WI38 (cell line): ENCODE results near the gene SLC4A9.
A peak's percentile ranks its signal among the peaks of the same experiment; 100 is the strongest.
"Not testable (repeated sequence)": the region's sequence is repeated elsewhere in the genome, so short reads cannot be mapped to it uniquely, and the experiment has no call there.

Experiments
- H3K4me3 ChIP-seq: 2 replicates; pipeline ENCODE4 v1.5.1; 2011; ENCODE audit warnings: low read depth, mild to moderate bottlenecking, control low read depth, low read length
- CTCF ChIP-seq: IDR thresholded peaks from 2 replicates; pipeline ENCODE4 v1.5.1; 2012; ENCODE audit warnings: low read depth, mild to moderate bottlenecking, control low read depth, low read length

The SLC4A9 gene

GRCh38 chr5:140339636-140340035, 20.4 kb upstream of the SLC4A9 start:
- TF ChIP-seq CTCF, result no peak
- H3K4me3 ChIP-seq, result no peak overlapping the region

- TF ChIP-seq CTCF, result no peak
- no peak overlapping the region for H3K4me3 ChIP-seq
These were observed 19.3 kb upstream of the SLC4A9 start for GRCh38 chr5:140340605-140341121.

- no peak for TF ChIP-seq CTCF
- H3K4me3 ChIP-seq, result no peak overlapping the region
These were observed 18.4 kb upstream of the SLC4A9 start for GRCh38 chr5:140341591-140341990.

- no peak for TF ChIP-seq CTCF
- H3K4me3 ChIP-seq, result no peak overlapping the region
These were observed 17.7 kb upstream of the SLC4A9 start for GRCh38 chr5:140342287-140342686.

GRCh38 chr5:140342896-140343295, 17.1 kb upstream of the SLC4A9 start:
- TF ChIP-seq CTCF, result no peak
- no peak overlapping the region for H3K4me3 ChIP-seq

- not testable (repeated sequence) for H3K4me3 ChIP-seq
These were observed 16.1 kb upstream of the SLC4A9 start for GRCh38 chr5:140343849-140344248.

GRCh38 chr5:140344683-140345423, 15.1 kb upstream of the SLC4A9 start:
- H3K4me3 ChIP-seq, result peak overlapping the region; percentile 60
- TF ChIP-seq CTCF, result no peak

- no peak; the same call in 1 of the 2 replicates for TF ChIP-seq CTCF
- H3K4me3 ChIP-seq, result peak overlapping the region; percentile 60
These were observed 14.1 kb upstream of the SLC4A9 start for GRCh38 chr5:140345919-140346347.
